Stimulated activated CD4-positive, alpha-beta T cell treated with anti-CD3 and anti-CD28 coated beads, Interleukin-15, amount 100 ng/mL, for 24 hours (primary cell): ENCODE results near the gene ZFTA.
"Not testable (repeated sequence)": the region's sequence is repeated elsewhere in the genome, so short reads cannot be mapped to it uniquely, and the experiment has no call there.

ENCODE experiments used
- DNase-seq: peaks from one replicate; pipeline ENCODE4 v3.0.0-alpha.2; 2020

The ZFTA gene

GRCh38 chr11:63771741-63772318 is 3.3 kb upstream of the ZFTA start:
- not testable (repeated sequence) for DNase-seq

- no peak for DNase-seq
Observed at GRCh38 chr11:63770763-63771162, 2.2 kb upstream of the ZFTA start.

GRCh38 chr11:63769714-63770455 is 1.3 kb upstream of the ZFTA start:
- DNase-seq: no peak

GRCh38 chr11:63769042-63769713 is 603 bp upstream of the ZFTA start:
- DNase-seq: peak; percentile 53

- peak; percentile 62 for DNase-seq
Observed at GRCh38 chr11:63767565-63768236, 874 bp downstream of the ZFTA start.

- no peak for DNase-seq
Observed at GRCh38 chr11:63767267-63767564, 1.4 kb downstream of the ZFTA start.

GRCh38 chr11:63766531-63767235 is 1.9 kb downstream of the ZFTA start:
- no peak for DNase-seq

- DNase-seq: no peak
Observed at GRCh38 chr11:63765688-63766241, 2.8 kb downstream of the ZFTA start.

- DNase-seq: no peak
Observed at GRCh38 chr11:63764679-63765647, 3.6 kb downstream of the ZFTA start.

- no peak for DNase-seq
Observed at GRCh38 chr11:63764340-63764678, 4.3 kb downstream of the ZFTA start.

- no peak for DNase-seq
Observed at GRCh38 chr11:63763496-63764339, 4.9 kb downstream of the ZFTA start.

GRCh38 chr11:63762654-63763495 is 5.7 kb downstream of the ZFTA start:
- DNase-seq: no peak

- DNase-seq: no peak
Observed at GRCh38 chr11:63761931-63762653, 6.5 kb downstream of the ZFTA start.

- DNase-seq: no peak
Observed at GRCh38 chr11:63761188-63761587, 7.4 kb downstream of the ZFTA start.

GRCh38 chr11:63760487-63761079 is 8.0 kb downstream of the ZFTA start:
- no peak for DNase-seq

GRCh38 chr11:63756919-63757761 is 11.4 kb downstream of the ZFTA start:
- no peak for DNase-seq

GRCh38 chr11:63749624-63750023 is 19.0 kb downstream of the ZFTA start:
- DNase-seq: no peak

- no peak for DNase-seq
Observed at GRCh38 chr11:63747011-63747410, 21.6 kb downstream of the ZFTA start.
